Measurements from ENCODE around the gene CALY.

Gene CALY

GRCh38 chr10:133351408-133352318, 15.0 kb upstream of the CALY start:
- DNase-seq (ENCODE audit: low spot score): no peak

- no peak for DNase-seq (ENCODE audit: low spot score)
Measured at GRCh38 chr10:133350950-133351329, 14.2 kb upstream of the CALY start.

- DNase-seq (ENCODE audit: low spot score): no peak
Measured at GRCh38 chr10:133350283-133350949, 13.7 kb upstream of the CALY start.

- DNase-seq (ENCODE audit: low spot score): no peak
Measured at GRCh38 chr10:133349577-133350011, 12.9 kb upstream of the CALY start.

GRCh38 chr10:133349160-133349568, 12.5 kb upstream of the CALY start:
- no peak for DNase-seq (ENCODE audit: low spot score)

GRCh38 chr10:133347710-133348517, 11.2 kb upstream of the CALY start:
- DNase-seq (ENCODE audit: low spot score): no peak

- DNase-seq (ENCODE audit: low spot score): no peak
Measured at GRCh38 chr10:133346413-133346812, 9.7 kb upstream of the CALY start.

GRCh38 chr10:133344236-133344635, 7.5 kb upstream of the CALY start:
- no peak for DNase-seq (ENCODE audit: low spot score)

GRCh38 chr10:133343558-133343957, 6.9 kb upstream of the CALY start:
- no peak for DNase-seq (ENCODE audit: low spot score)

GRCh38 chr10:133342942-133343341, 6.2 kb upstream of the CALY start:
- no peak for DNase-seq (ENCODE audit: low spot score)

GRCh38 chr10:133341983-133342382, 5.3 kb upstream of the CALY start:
- DNase-seq (ENCODE audit: low spot score): no peak

- no peak for DNase-seq (ENCODE audit: low spot score)
Measured at GRCh38 chr10:133339708-133340380, 3.1 kb upstream of the CALY start.

GRCh38 chr10:133338080-133339071, 1.7 kb upstream of the CALY start:
- DNase-seq (ENCODE audit: low spot score): no peak

GRCh38 chr10:133337370-133337725, 652 bp upstream of the CALY start:
- DNase-seq (ENCODE audit: low spot score): no peak

GRCh38 chr10:133336118-133336576, 549 bp downstream of the CALY start:
- DNase-seq (ENCODE audit: low spot score): no peak

GRCh38 chr10:133335246-133336117, 1.2 kb downstream of the CALY start:
- DNase-seq (ENCODE audit: low spot score): peak; percentile 72

GRCh38 chr10:133334503-133335245, 2.0 kb downstream of the CALY start:
- no peak for DNase-seq (ENCODE audit: low spot score)

- no peak for DNase-seq (ENCODE audit: low spot score)
Measured at GRCh38 chr10:133332936-133333699, 3.6 kb downstream of the CALY start.
